NCI-H526 treated with DMSO at 0.1 percent for 48 hours (cell line): ENCODE measurements around the gene NCAM2.

Experiments
- DNase-seq: peaks from one replicate; lab custom pipeline; 2025; lab: John Stamatoyannopoulos, UW

NCAM2 gene

DNA sequence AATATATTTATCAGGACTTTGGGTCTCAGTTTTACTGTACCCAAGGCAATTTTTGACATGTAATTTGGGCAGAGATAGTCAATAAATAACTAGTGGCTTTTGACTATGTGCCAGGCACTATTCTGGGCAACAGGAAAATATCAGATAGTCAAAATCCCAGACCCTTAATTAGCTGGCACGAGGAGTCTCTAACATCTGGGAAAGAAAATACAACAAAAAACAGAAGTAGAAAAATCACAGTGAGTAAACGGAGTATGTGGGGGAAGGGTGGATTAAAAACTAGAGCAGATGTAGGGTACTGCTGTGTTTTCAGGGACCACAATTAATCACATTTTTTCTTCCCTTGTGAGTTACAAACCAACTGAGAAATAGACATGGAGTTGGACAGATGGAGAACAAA, 217.8 kb downstream of the NCAM2 start:
- no peak for DNase-seq

DNA sequence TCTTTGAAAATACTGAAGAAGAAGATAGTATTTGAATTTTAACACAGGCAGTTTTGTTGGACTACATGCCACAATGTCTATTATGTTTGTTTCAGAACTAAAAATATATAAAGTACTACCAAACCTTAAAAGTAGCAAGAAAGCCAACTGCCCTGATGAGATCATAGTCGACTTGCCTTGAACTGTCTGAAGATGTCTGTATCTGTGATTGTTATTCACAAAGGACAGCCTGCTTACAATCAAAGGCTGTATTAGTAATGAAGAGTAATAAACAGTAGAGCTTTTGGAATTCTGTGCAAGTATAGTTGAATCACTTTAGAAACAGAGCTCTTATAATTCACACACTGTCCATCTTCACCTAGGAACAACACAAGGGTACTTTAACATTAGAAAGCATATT, 228.3 kb downstream of the NCAM2 start:
- DNase-seq, result no peak

DNA sequence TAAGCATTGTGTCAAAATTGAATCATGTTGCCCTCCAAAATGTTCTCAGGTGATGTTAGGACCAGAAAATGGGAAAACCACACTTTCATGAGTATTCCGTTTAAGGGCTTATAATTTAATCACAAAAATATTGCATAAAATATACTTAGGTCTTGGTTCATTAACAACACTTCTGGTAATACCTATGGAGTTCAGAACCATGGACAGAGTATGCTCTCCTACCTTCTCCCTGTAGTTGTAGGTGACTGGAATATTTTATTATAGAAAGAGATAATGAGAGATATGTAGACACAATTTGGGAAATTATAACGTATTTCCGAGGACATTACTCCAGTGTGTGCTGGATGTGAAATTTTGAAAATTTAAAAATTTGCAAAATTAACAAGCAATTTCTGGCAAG, 232.5 kb downstream of the NCAM2 start:
- DNase-seq, result no peak

DNA sequence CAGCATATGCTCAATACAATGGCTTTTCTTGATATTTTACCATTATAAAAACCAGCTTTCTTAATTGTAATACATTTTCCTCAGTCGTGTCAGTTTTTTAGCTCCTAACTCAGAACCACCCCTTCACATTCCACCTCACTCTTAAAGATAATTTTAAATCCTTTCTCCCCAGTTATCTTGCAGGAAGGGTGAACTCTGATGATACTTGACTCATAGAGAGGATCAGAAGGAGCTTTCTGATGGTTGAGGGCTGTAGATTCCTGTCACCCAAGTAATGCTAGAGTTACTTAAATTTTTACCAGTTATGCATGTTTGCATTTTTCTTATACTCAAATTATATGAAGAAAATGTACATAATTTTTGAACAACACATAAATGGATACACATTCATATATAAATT, 233.7 kb downstream of the NCAM2 start:
- DNase-seq, result no peak

DNA sequence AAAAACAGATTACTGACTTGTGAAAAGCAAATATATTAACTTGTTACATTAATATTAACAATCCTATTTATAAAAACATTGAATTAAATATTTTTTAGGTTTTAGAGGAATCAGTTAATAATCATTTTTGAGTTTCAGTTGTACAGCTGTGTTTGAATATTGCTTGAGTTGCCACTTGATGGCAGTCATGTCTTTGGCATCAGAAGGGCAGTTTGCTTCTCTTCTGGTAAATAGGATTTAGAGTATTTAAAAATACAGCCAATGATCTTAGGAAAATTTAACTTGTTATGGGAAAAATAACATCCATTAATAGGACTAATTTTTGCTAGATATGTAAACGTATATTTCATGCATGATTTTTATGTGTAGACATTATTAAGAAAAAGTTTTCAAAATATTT, 234.1 kb downstream of the NCAM2 start:
- no peak for DNase-seq

DNA sequence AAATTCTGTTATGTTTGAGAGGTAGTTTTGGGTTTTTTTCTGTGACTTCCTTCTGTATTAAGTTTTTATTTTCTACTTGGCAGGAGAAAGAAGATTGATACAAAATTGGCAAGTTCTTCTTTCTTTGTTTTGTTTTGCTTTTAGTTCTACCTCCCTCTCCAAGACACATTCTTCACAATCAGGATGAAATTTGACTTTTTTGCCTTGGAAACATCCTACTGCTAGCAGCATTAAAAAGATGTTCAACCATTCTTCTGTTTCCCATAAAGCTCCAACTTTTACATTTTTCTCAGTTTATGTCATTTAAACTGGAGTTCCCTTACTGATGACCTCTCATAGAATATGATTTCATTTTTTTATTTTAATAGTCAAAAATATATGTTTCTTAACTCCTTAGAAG, 234.8 kb downstream of the NCAM2 start:
- no peak for DNase-seq

DNA sequence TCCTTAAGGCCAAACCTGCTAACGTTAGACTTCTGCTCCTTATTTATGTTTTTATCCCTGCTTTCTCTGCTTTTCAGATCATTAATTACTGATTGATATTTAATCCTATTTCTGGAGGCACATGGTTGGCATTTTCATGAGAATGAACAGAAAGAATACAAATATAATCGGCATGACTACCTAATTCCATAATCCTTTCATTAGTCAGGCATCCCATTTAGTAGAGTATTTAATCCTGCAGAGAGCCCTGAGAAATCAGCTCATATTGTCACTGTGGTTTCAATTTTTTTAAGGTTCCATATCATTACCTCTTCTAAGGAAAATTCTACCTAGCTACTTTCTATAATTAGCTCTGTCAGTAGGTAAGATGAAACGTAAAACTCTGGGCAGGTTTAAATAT, 238.8 kb downstream of the NCAM2 start:
- no peak for DNase-seq

DNA sequence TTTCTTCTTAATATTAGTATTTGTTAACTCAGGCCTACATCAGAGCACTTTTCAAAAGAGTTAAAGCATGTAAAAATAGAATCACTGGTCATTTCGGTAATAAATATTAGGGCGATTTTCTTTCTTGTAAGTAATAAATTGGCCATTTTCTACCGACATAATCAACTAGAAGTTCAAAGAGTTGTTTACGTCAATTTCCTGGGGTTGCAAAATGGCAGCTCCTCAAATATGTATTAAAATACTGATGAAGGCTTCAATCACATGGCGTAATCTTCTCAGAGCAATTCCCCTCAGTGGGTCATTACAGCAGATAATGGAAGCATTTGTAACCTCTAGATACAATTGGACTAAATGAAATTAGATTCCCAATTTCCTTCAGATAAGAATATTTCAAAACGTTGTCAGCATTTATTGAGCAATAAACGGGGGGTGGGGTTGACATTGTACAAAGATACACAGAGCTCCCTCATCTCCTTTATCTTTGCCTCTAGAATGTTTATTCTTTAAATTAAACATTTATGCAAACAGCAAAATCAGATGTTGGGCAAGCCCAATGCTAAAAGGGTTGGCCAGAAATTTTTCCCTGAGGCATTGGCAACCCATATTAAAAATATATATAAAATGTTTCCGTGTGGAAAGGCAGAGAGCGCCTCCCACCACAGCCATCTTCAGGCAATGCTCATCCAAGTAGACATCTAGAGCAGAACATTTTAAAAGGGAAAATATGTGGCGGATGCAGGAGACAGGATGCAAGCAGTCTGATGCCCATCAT, 240.6 kb downstream of the NCAM2 start:
- no peak for DNase-seq

DNA sequence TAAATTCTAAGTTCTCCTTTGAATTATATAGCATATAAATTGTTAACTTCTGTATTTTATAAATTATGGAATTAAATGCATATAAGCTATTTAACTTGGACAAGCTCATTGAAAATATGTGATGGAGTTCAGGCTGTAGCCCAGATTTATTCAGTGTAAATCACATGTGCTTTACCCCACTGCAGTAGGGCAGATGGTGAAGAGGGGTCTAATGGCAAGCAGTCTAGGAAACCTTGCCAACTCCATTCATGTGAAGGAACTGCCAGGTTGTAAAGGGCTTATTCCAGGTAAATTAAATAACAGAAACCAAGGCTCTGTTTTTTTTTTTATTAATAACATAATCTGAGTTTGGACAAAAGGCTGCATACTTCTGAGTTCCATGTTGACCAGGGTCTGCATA, 243.2 kb downstream of the NCAM2 start:
- no peak for DNase-seq

DNA sequence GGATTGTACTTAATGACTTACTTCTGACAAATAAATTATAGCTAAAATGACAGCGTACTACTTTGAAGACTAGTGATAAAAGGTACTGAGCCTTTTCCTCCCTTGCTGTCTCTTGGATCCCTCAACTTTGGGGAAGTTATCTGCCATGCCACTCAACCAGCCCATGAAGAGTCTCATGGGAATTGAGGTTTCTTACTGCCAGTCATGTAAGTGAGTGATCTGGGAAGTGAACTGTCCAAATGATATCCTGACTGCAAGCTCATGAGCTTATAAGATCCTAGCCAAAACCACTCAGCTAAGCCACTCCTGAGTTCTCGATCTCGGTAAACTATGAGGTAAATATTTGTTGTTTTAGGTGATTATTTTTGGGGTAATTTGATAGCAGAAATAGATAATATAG, 247.8 kb downstream of the NCAM2 start:
- DNase-seq, result no peak

DNA sequence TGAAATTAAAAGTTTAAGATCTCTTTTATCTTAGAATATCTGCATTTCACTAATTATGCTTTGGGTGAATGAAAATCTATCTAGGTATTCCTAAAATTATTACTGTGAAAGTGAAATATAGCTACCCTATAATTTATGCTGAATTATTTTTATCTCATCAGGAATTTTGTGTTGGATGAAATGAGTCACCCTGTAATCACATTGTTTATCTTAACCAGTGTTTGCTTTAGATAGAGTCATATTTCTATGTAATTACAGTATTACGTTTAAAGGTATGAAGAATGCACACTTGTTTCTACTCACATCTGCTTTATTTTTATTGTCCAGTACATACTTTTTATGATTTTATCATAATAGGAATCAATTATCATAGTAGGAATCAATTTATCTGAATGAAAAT, 249.2 kb downstream of the NCAM2 start:
- DNase-seq, result no peak

DNA sequence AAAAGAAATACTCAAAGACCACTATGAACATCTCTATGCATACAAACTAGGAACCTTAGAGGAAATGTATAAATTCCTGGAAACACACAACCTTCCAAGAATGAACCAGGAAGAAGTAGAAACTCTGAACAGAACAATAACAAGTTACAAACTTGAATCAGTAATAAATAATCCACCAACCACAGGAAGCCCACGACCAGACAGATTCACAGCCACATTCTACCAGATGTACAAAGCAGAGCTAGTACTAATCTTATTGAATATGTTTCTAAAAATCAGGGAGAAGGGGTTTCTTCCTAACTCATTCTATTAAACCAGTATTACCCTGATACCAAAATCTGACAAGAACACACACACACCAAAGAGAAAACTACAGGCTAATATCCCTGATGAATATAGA, 263.8 kb downstream of the NCAM2 start:
- no peak for DNase-seq

DNA sequence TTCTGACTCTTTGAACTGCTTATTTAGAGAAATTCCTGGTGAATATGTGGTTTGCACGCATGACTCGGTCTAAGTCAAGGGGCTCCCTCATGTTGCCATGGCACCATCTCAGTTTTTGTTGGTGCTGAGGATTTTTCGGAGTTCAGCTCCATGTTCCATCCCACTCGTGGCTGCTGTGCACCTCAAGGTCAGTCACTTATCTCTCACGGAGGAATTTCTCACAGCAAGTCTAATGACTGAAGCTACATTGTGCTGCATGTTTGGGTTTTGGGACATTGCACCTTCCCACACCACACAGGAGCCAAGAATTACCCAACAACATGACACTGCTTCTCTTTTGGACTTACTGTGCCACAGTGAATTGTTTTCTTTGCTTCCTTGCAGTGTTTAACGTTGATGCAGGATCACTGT, 269.9 kb downstream of the NCAM2 start:
- DNase-seq, result no peak

DNA sequence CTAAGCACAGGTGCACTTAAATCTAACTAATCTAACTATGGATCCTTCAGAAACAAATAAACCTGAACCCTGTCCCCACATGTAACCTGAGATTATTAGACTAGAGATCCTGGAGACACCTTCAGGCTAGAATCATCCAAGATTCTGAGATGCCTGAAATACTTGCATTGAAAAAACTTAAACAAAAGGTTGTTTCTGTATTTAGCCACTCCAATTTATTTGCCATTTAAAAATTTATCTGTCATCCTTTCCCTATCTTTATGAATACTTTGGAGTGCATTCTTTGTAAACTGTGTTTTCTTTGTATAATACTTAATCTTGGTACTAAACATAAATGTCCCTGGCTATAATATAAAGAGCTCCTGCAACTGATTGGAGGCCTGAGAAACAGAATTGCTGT, 270.7 kb downstream of the NCAM2 start:
- DNase-seq, result no peak

DNA sequence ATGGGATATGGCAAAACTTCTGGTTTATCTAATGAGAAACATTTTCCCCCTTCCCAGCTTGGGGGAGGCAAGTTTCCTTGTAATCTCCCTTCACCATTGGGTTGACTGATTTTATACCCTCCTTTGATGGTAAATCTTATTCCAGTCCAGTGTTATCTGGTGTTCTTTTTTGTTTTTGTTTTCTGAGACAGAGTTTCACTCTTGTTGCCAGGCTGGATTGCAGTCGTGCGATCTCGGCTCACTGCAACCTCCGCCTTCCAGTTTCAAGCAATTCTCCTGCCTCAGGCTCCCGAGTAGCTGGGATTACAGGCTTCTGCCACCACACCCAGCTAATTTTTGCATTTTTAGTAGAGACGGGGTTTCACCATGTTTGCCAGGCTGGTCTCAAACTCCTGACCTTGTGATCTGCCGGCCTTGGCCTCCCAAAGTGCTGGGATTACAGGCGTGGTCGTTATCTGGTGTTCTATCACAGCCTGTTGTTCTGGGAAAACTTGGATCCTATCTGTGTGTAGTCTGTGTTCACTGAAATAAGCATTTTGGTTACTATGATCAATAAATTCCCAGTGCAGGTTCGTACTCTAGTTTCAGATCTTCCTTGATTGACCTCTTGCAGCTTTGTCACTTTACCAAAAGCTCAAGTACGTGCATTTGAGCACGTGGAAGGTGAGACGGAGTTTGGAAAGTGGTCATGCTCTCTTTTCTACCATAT, 281.1 kb downstream of the NCAM2 start:
- no peak for DNase-seq

DNA sequence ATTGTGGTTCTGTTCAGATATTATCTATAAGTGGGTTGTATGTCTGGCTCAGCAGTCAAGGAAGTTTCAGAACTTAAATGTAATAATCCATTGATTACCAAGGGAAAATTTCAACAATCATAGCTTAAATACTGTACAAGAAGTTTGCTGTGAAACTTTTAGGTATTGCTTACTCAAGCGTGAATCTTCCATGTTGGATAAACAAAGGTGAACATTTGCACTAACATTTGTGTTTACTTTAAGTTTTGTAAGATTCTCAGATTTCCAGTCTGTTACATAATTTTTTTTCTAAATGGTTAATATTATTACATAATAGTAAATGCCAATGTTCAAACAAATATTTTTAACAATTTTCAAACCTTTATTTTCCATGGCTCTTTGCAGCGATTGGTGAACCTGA, 285.6 kb downstream of the NCAM2 start:
- no peak for DNase-seq

DNA sequence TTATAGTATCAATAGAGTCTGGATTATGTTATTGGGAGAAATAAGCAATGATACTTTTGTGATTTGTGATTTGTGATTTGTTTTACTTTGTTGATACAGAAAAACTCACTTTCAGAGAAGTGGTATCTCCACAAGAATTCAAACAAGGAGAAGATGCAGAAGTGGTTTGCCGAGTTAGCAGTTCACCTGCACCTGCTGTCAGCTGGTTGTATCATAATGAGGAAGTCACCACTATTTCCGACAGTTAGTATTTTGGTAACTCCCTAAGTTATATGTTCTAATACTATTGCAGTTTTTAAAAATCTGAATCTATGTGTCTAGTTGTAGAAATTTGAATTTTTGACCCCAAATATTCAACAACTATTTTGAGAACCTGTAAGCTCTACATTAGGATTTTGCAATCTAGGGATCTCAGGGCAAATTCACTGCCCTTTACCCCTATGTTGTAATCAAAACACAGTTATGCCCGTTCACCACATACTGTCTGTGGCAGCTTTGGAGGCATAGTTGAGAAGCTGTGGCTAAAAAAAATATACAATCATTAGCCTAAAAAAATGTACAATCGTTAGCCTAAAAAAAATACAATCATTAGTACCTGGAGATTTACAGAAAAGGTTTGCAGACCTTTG, 288.1 kb downstream of the NCAM2 start:
- DNase-seq, result no peak

DNA sequence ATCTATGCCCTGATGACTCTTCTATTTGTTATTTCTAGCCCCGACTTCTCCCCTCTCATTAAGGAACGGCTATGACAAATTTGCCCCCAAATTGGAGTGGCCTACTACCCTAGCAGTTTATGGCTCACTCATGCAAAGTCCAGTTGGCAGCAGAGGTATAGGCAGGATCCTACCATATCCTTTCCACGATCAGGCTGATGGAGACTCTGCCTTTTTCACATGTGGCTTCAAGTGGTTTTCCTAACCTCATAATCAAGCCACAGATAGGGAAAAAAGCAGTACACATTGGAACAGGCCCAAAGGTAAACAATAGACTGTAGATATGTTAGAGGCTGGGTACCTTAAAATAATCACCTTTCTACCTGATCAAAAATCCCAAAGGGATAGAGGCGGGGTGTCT, 292.5 kb downstream of the NCAM2 start:
- DNase-seq, result no peak

DNA sequence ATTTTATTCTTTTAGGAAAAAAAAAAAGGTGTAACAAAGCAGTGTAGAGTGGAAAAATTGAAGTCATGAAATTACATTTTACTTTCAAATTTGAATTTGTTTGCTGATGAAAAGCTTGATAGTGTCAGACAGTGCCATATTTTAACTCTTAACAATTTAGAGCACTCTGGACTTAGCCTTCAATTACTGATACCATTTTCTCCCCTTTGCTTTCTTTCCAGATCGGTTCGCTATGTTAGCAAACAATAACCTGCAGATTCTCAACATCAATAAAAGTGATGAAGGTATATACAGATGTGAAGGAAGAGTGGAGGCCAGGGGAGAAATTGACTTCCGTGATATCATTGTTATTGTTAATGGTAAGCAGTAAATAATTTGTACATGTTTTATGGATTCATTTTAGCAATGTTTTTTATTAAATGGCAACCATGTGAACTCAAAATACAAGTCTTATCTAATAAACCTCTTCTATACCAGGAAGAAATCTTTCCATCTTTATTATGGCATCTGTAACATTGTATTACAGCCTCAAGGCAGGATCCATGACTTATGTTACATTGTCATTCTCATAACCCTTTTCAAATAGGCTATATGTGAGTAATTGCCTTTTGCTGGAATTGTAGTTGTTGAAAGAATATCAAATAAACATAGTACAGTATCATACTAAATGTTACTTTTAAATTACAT, 293.8 kb downstream of the NCAM2 start:
- DNase-seq, result no peak

DNA sequence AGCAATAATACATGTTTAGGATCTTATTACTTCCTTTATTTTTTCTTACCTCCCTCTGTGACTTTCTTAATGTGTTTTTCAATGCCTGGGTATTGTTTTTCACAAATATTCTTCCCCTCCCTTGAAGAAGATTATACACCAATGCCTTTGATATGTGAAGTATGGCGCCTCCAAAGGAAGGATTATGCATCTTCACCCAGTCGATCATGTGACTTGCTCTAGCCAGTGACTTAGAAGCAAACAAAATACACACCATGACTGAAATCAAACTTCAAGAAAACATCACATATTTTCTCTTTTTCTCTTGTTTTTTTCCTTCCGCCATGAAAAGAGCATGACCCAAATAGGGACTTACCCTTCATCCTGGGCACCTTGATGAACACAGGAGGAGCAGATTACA, 297.1 kb downstream of the NCAM2 start:
- no peak for DNase-seq

DNA sequence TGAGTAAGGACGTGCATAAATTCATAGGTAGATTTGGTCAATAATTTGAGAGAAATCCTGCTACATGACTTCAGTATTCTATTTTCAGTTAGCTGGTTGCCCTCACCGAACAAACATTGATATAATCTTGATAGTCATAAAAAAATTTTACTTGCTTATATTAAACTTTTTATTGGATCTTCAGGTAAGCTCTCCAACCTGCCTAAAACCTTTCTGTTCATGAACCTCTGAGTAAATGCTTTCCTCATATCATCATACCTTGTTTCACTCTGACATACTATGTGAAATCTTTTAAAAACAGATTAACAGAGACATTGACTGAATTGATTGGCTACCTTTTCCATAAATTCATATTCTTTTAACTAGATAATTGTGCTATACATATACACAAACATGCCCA, 299.0 kb downstream of the NCAM2 start:
- no peak for DNase-seq

DNA sequence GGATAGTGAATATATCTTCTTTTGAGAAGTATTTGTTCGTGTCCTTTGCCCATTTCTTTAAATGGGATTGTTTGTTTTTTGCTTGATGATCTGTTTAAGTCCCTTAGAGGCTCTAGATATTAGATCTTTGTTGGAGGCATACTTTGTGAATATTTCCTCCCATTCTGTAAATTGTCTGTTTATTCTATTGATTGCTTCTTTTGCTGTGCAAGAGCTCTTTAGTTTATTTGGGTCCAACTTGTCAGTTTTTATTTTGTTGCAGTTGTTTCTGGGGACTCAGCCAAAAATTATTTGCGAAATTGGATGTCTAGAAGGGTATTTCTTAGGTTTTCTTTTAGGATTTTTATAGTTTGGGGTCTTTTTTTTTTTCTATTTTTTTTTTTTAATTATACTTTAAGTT, 302.8 kb downstream of the NCAM2 start:
- DNase-seq, result no peak

DNA sequence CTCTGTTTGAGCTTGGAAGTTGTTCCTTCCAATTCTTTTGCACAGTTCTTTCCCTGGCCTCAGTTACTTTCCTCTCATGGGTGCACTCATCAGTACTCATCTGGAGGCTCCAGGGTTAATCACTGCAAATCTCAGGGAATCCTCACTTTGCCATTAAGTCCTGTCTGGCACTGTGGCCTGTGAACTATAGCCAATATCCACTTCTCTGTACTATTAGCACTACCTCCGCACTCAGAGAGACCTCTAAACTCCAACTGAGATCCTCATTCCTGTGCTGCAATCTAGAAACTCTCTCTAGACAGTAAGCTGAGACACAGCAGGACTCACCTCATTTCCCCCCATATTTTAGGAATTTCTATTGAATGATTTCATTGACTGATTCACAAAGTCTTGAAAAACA, 311.3 kb downstream of the NCAM2 start:
- no peak for DNase-seq
